GM10847 (cell line): ENCODE data around the gene CACNB3.

Experiments used
- POLR2A ChIP-seq: IDR thresholded peaks from 2 replicates; pipeline ENCODE4 v1.6.1; 2011; ENCODE audit not compliant: insufficient read length; ENCODE audit errors: extremely low read depth

CACNB3 gene

DNA sequence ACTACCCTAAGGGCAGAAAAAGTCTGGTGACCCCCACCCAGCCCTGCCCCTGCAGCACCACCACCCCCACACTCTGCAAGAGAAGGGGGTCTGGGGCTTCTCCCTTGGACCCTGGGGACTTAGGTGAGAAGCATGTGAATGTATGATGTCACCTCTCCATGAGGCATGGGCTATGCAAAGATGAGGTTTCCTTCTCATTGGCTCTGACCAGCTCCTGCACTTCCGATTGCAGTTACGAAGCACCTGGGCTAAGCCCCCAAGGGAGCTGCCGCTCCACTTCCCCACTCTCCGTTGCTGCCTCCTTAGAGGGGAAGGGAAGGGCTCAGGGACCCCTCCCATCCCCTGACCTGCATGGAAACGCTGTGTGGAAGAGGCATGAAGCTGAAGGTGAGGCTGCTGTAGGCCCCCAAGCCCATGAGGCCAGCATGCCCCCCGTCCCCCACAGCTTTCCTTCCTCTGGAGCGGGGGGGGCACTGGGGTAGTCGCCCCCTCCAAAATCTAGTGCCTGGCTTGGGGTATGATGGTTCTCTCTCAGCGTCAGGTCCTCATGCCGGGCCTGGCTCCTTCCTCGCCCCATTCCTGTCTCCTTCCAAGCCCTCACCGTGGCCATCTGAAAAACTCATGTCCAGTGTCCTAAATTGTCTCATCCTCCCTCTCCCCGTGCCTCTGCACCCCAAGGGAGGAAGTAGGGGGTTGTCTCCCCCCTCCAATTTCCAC, 39.1 kb downstream of the CACNB3 start:
- no peak for TF ChIP-seq POLR2A

DNA sequence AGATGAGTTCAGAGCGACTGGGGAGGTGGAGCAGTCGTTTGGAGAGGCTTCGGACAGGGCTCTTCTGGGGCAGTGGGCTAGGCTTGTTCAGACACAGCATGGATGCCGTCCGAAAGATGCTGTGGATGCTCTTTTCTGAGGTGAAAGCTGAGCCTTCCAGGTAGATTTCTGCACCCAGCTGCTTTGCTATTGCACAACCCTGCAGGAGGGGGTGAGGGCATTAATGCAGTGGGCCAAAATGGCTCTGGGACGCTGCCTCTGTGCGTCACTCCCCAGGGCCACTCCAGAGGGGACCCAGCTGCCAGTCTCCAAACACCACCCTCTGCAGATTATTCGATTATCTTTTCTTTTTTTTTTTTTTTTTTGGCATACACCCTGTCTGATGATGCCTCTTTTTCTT, 39.7 kb downstream of the CACNB3 start:
- TF ChIP-seq POLR2A: no peak

GRCh38 chr12:48859607-48860006, 41.3 kb downstream of the CACNB3 start:
- no peak for TF ChIP-seq POLR2A

DNA sequence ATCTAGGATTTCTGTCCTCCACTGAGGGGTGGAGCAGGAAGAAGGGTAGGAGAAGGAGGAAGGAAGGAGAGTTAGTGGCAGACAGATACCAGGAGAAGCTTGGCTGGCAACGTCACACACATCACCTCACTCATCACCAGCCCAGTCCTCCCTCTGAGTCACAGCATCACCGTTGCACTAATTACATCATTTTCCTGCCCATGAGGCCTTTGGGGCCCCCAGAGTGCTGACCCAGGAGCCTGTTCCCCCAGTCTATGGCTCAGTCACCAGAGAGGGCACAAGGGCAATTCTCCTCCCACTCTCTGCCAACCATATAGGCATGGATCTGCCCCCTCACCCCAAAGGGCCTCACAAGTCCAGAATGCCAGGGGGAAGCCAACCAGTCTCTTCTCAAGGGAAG, 42.8 kb downstream of the CACNB3 start:
- TF ChIP-seq POLR2A: no peak

GRCh38 chr12:48862760-48863159, 44.5 kb downstream of the CACNB3 start:
- TF ChIP-seq POLR2A: no peak

DNA sequence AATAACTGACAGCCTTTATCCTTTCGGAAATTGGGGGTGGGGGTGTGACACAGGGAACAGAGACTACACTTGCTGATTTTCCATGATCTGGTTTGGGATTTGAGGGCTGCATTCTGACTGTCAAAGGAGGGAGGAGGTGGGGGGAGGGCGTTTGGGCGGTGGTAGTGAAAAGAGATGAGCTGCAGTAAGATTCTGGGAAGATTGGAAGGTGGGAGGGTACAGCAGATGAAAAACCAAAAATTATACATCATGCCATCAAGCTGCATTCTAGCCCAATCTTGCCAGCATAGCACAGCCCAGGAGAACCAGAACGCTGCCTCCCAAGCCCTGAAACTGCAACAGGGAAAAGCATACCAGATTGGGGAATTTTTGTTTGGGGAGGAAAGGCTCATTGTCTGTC, 45.0 kb downstream of the CACNB3 start:
- no peak for TF ChIP-seq POLR2A

GRCh38 chr12:48865281-48866051, 47.2 kb downstream of the CACNB3 start, which contains the start of gene RND1:
TSS of gene RND1 (minus strand) at chr12:48865870. CDS start at chr12:48865767, 103 bp downstream.
- peak; percentile 97 for TF ChIP-seq POLR2A

GRCh38 chr12:48866052-48866711, 47.9 kb downstream of the CACNB3 start:
- no peak for TF ChIP-seq POLR2A

DNA sequence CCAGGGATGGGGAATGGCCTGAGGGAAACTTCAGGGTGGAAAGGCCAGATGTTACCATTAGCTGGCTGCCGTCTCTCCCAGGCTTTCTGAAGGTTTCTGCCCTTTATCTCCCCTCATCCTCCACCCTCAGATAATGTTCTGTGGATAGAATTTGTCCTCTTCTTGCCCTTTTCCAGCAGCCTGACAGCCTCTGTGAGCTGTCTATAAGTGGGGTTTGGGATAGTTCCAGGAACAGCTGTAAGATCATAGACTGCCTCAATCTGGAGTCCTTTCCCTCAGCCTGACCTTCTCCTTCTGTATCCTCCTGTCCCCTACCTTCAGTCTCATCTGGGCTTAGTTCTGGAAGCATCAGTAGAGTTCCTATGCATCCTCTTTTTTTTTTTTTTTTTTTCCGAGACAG, 50.2 kb downstream of the CACNB3 start:
- no peak for TF ChIP-seq POLR2A

GRCh38 chr12:48869191-48869590, 50.9 kb downstream of the CACNB3 start:
- no peak for TF ChIP-seq POLR2A

- no peak for TF ChIP-seq POLR2A
These were observed 54.8 kb downstream of the CACNB3 start for GRCh38 chr12:48873096-48873495.

GRCh38 chr12:48875944-48876515, 57.7 kb downstream of the CACNB3 start:
- TF ChIP-seq POLR2A: no peak
